HG02678 (cell line): ENCODE results near the gene FBXL13.
"Not testable (repeated sequence)": the region's sequence is repeated elsewhere in the genome, so short reads cannot be mapped to it uniquely, and the experiment has no call there.

ENCODE experiments used
- ATAC-seq: cut with Tn5 transposase; IDR thresholded peaks from one replicate; pipeline ENCODE4 v1.9.1; 2021; ENCODE audit warnings: mild to moderate bottlenecking, moderate library complexity; ENCODE audit not compliant: unreplicated experiment

The FBXL13 gene

GRCh38 chr7:103080923-103081322 is 6.3 kb upstream of the FBXL13 start:
- no peak for ATAC-seq

- ATAC-seq, result no peak
Observed at GRCh38 chr7:103079836-103080235, 5.2 kb upstream of the FBXL13 start.

- ATAC-seq, result not testable (repeated sequence)
Observed at GRCh38 chr7:103078226-103078625, 3.6 kb upstream of the FBXL13 start.

DNA sequence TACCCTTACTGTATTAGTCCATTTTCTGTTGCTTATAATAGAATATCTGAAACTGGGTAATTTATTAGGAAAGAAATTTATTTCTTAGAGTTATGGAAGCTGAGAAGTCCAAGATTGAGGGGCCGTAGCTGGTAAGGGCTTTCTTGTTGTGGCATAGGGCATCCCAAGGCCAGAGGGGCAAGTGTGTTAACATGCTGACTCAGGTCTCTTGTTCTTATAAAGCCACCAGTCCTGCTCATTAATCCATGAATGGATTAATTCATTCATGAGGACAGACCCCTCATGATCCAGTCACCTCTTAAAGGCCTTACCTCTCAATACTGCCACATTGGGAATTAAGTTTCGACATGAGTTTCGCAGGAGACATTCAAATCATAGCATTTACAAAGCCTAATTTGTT is 2.7 kb upstream of the FBXL13 start:
- ATAC-seq, result no peak

GRCh38 chr7:103076764-103077163 is 2.2 kb upstream of the FBXL13 start:
- no peak for ATAC-seq

DNA sequence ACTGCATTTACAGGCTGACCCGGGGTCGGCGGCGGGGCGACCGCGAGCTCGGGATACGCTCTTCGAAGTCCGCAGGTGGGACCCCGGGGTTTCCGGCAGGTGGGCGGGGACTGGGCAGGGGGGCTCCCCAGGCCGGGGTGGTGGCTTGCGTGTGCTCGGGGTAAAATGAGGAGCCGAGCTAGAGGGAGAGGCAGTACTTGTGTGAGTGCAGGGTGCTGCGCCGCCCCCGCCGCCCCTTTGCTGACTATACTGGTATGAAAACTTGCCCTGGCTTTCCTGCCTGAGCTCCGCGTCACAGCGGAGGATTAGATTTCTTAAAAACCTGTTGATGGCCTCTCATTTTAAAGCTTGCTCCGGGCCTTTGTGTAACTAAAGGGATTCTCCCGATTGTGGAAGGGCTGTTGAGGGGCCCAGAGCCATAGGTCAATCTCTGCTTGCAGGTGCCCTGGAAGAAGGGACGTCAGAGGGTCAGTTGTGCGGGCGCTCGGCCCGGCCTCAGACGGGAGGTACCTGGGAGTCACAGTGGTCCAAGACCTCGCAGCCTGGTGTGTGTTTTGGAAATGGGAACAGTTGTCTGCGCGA is 832 bp upstream of the FBXL13 start:
- peak; percentile 49 for ATAC-seq

- ATAC-seq, result no peak
Observed at GRCh38 chr7:103073989-103074518, 542 bp downstream of the FBXL13 start.

DNA sequence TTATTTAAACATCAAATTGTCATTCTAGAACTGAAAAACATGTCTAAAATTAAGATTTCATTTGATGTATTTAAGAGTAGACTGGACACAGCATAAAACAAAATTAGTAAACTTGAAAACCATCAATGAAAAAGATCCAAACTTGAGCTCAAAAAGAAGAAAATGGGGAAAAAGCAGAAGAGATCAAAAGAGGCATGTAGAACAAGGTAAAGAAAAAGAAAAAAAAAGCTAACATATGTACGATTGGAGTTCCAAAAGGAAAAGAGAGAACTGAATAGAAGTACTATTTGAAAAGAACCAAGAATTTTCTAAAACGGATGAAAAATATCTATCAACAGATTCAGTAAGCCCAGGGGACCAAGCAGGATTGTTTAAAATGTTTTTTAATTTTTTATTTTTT is 3.6 kb downstream of the FBXL13 start:
- ATAC-seq, result no peak

- no peak for ATAC-seq
Observed at GRCh38 chr7:103068414-103069403, 5.9 kb downstream of the FBXL13 start.

- peak; percentile 69 for ATAC-seq
Observed at GRCh38 chr7:103065667-103066066, 8.9 kb downstream of the FBXL13 start.

GRCh38 chr7:103063895-103064294 is 10.7 kb downstream of the FBXL13 start:
- no peak for ATAC-seq

DNA sequence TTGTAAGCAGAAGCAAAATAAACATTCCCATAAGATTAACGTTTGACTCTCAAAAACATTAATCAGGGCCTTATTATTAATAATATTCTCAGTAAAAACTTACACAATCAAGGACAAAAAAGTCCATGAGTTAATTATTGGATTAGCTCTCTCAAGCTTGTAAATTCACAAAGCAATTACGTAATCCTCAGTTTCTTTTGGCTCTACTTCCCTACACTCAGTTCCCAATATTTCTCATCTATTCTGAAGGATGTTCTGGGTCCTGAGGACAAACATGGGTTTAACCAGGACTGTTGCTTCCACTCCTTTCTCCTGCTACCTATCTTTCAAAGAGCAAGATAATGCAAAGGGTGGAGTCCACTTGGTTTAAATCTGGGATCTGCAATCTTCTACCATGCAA is 15.1 kb downstream of the FBXL13 start:
- ATAC-seq, result no peak

- ATAC-seq, result no peak
Observed at GRCh38 chr7:103058122-103058521, 16.5 kb downstream of the FBXL13 start.

DNA sequence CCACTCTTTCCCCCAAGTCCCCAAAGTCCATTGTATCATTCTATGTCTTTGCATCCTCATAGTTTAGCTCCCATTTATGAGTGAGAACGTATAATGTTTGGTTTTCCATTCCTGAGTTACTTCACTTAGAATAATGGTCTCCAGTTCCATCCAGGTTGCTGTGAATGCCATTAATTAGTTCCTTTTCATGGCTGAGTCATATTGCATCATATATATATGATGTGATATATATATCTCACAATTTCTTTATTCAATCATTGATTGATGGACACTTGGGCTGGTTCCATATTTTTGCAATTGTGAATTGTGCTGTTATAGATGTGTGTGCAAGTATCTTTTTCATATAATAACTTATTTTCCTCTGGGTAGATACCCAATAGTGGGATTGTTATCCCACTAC is 18.6 kb downstream of the FBXL13 start:
- ATAC-seq, result not testable (repeated sequence)

DNA sequence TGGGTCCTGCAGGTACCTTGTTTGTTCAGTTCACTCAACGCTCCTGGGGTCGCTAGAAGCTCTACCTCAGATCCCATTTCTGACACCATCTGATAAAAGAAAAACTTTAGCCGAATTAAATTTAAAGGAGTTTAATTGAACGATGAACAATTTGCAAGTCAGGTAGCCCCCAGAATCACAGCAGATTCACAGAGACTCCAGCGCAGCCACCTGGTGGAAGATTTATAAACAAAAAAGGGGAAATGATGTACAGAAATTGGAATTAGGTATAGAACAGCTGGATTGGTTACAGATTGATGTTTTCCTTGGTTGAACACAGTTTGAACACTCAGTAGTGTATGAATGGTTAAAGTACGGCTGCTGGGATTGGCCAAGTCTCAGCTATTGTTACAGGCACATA is 23.1 kb downstream of the FBXL13 start:
- no peak for ATAC-seq

GRCh38 chr7:103048833-103049232 is 25.8 kb downstream of the FBXL13 start:
- ATAC-seq, result no peak

DNA sequence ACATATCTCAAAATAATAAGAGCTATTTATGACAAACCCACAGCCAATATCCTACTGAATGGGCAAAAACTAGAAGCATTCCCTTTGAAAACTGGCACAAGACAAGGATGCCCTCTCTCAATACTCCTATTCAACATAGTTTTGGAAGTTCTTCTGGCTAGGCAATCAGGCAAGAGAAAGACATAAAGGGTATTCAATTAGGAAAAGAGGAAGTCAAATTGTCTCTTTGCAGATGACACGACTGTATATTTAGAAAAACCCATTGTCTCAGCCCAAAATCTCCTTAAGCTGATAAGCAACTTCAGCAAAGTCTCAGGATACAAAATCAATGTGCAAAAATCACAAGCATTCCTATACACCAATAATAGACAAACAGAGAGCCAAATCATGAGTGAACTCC is 32.8 kb downstream of the FBXL13 start:
- ATAC-seq, result not testable (repeated sequence)

DNA sequence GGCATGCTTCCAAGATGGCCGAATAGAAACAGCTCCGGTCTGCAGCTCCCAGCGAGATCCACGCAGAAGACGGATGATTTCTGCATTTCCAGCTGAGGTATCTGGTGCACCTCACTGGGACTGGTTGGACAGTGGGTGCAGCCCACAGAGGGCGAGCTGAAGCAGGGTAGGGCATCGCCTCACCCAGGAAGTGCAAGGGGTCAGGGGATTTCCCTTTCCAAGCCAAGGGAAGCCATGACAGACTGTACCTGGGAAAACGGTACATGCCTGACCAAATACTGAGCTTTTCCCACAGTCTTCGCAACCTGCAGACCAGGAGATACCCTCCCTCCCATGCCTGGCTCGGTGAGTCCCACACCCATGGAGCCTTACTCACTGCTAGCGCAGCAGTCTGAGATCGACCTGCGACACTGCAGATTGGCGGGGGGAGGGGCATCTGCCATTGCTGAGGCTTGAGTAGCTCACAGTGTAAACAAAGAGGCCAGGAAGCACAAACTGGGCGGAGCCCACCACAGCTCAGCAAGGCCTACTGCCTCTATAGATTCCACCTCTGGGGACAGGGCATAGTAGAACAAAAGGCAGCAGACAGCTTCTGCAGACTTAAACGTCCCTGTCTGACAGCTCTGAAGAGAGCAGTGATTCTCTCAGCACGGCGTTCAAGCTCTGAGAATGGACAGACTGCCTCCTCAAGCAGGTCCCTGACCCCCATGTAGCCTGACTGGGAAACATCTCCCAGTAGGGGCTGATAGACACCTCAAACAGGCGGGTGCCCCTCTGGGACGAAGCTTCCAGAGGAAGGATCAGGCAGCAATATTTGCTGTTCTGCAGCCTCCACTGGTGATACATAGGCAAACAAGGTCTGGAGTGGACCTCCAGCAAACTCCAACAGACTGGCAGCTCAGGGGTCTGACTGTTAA is 36.5 kb downstream of the FBXL13 start:
- ATAC-seq, result not testable (repeated sequence)

GRCh38 chr7:103037476-103037822 is 37.1 kb downstream of the FBXL13 start:
- ATAC-seq, result no peak

- ATAC-seq, result not testable (repeated sequence)
Observed at GRCh38 chr7:103034318-103034717, 40.3 kb downstream of the FBXL13 start.

- ATAC-seq, result no peak
Observed at GRCh38 chr7:103031781-103032180, 42.8 kb downstream of the FBXL13 start.
